Liver (tissue), 9 donors: Measurements from ENCODE around the gene TRIM67. TPM values are rescaled to one million over a fixed set of nuclear protein-coding genes. Genes with fewer than 3 reads are reported as not detected.

Experiments used
- DNase-seq: peaks from one replicate; pipeline ENCODE4 v3.0.0-alpha.2; 2017; ENCODE audit warnings: low spot score
- H3K27ac ChIP-seq, 2 donors: one replicate each; pipeline ENCODE4 v1.7.0; 2013; ENCODE audit warnings: inconsistent platforms in 2 of 2, low read length in 2 of 2, control low read depth in 1 of 2, low read depth in 1 of 2, mild to moderate bottlenecking in 1 of 2
- H3K27me3 ChIP-seq, 4 donors: one replicate each; pipeline versions ENCODE4 v1.6.1 to v1.7.0; 2013; ENCODE audit warnings: low read length in 3 of 4, inconsistent platforms in 1 of 4, mild to moderate bottlenecking in 1 of 4, moderate library complexity in 1 of 4; ENCODE audit not compliant: control insufficient read depth in 4 of 4, insufficient read depth in 4 of 4
- H3K36me3 ChIP-seq, 4 donors: one replicate each; pipeline versions ENCODE4 v1.6.1 to v1.7.0; 2013; ENCODE audit warnings: low read length in 3 of 4, mild to moderate bottlenecking in 3 of 4, low read depth in 1 of 4, moderate library complexity in 1 of 4; ENCODE audit not compliant: control insufficient read depth in 4 of 4, insufficient read depth in 3 of 4
- H3K4me1 ChIP-seq, 4 donors: one replicate each; pipeline versions ENCODE4 v1.6.1 to v1.7.0; 2013; ENCODE audit warnings: low read length in 3 of 4, mild to moderate bottlenecking in 3 of 4, moderate library complexity in 1 of 4; ENCODE audit not compliant: control insufficient read depth in 4 of 4, insufficient read depth in 4 of 4
- H3K4me3 ChIP-seq, 3 donors: one replicate each; pipeline versions ENCODE4 v1.6.1 to v1.7.0; 2013; ENCODE audit warnings: low read length in 3 of 3, control low read depth in 1 of 3, low read depth in 1 of 3, mild to moderate bottlenecking in 1 of 3
- H3K9ac ChIP-seq, 2 donors: one replicate each; pipeline ENCODE4 v1.7.0; 2013; ENCODE audit warnings: low read length in 2 of 2, mild to moderate bottlenecking in 2 of 2, moderate library complexity in 2 of 2, control low read depth in 1 of 2, low read depth in 1 of 2
- H3K9me3 ChIP-seq, 4 donors: one replicate each; pipeline versions ENCODE4 v1.6.1 to v1.7.0; 2013; ENCODE audit warnings: low read length in 3 of 4; ENCODE audit not compliant: control insufficient read depth in 4 of 4
- ATF3 ChIP-seq: IDR thresholded peaks from 2 replicates; pipeline ENCODE4 v1.6.1; 2016; ENCODE audit warnings: antibody characterized with exemption
- CTCF ChIP-seq: fragments of 150-350 bp; IDR thresholded peaks from 2 replicates; pipeline ENCODE4 v1.5.1; 2017; ENCODE audit warnings: improper control_type of control experiment, low read depth, low read length; ENCODE audit not compliant: missing input control
- EGR1 ChIP-seq, 2 donors: IDR thresholded peaks; 2 replicates each; pipeline ENCODE4 v1.6.1; 2016 to 2018; ENCODE audit warnings: antibody characterized with exemption in 2 of 2, low read depth in 2 of 2
- FOXA1 ChIP-seq: IDR thresholded peaks from 2 replicates; pipeline ENCODE4 v1.6.1; 2016; ENCODE audit warnings: antibody characterized with exemption
- FOXA2 ChIP-seq: IDR thresholded peaks from 2 replicates; pipeline ENCODE4 v1.6.1; 2016; ENCODE audit warnings: antibody characterized with exemption
- GABPA ChIP-seq, 2 donors: IDR thresholded peaks in 1 of 2; conservative IDR thresholded peaks in 1 of 2; 2 replicates each; pipeline ENCODE4 v1.6.1; 2016; ENCODE audit warnings: antibody characterized with exemption in 2 of 2, mild to moderate bottlenecking in 1 of 2, moderate library complexity in 1 of 2
- HNF4A ChIP-seq, 2 donors: conservative IDR thresholded peaks; 2 replicates each; pipeline ENCODE4 v1.6.1; 2016; ENCODE audit warnings: antibody characterized with exemption in 2 of 2, mild to moderate bottlenecking in 2 of 2
- HNF4G ChIP-seq: IDR thresholded peaks from 2 replicates; pipeline ENCODE4 v1.6.1; 2016; ENCODE audit warnings: antibody characterized with exemption
- JUND ChIP-seq, 2 donors: IDR thresholded peaks; 2 replicates each; pipeline ENCODE4 v1.6.1; 2016; ENCODE audit warnings: antibody characterized with exemption in 2 of 2
- MAX ChIP-seq: IDR thresholded peaks from 2 replicates; pipeline ENCODE4 v1.6.1; 2016; ENCODE audit warnings: antibody characterized with exemption
- NR2F2 ChIP-seq: IDR thresholded peaks from 2 replicates; pipeline ENCODE4 v1.6.1; 2016; ENCODE audit warnings: antibody characterized with exemption
- RAD21 ChIP-seq, 2 donors: IDR thresholded peaks; 2 replicates each; pipeline ENCODE4 v1.6.1; 2016; ENCODE audit warnings: antibody characterized with exemption in 2 of 2, mild to moderate bottlenecking in 2 of 2
- RXRA ChIP-seq, 2 donors: IDR thresholded peaks; 2 replicates each; pipeline ENCODE4 v1.6.1; 2017 to 2018; ENCODE audit warnings: antibody characterized with exemption in 2 of 2, mild to moderate bottlenecking in 1 of 2
- TAF1 ChIP-seq: conservative IDR thresholded peaks from 2 replicates; pipeline ENCODE4 v1.6.1; 2016; ENCODE audit warnings: antibody characterized with exemption, mild to moderate bottlenecking
- WGBS: extraction: QIAGEN DNeasy Blood & Tissue Kit; methylation state at CpG from one replicate; pipeline ENCODE4 v1.1.7; 2013; 5-methylcytosine and 5-hydroxymethylcytosine counted together
- polyA plus RNA-seq, 2 donors: library from polyadenylated mRNA; stranded (reverse) in 1 of 2; unstranded in 1 of 2; fragments of 200-250 nt in 1 of 2; fragments of >200 nt in 1 of 2; fragmentation: Nextera tagmentation in 1 of 2; extraction: Ambion mirVana in 1 of 2; gene quantifications; one replicate each; pipeline versions ENCODE4 v1.2.1 to v1.2.3, GENCODE V29; 2013 to 2015
- total RNA-seq, 2 donors: library from RNA; depleted of rRNA; stranded (reverse); fragments of >200 nt; gene quantifications; one replicate each; pipeline ENCODE4 v1.2.3, GENCODE V29; 2014
- TF ChIP-seq, protein P1 (sequence below): IDR thresholded peaks from 2 replicates; pipeline ENCODE4 v1.6.1; 2016; ENCODE audit warnings: antibody characterized with exemption
- TF ChIP-seq, protein P2 (sequence below): IDR thresholded peaks from 2 replicates; pipeline ENCODE4 v1.6.1; 2016; ENCODE audit warnings: antibody characterized with exemption, mild to moderate bottlenecking
- donor health status: healthy.
- donor health status: healthy.
- donor health status: healthy.
- donor health status: healthy.
- donor health status: healthy.

TRIM67 gene
- total and polyA plus RNA-seq, 4 donors: under 0.01 to 0.05 TPM; not detected in 2

DNA sequence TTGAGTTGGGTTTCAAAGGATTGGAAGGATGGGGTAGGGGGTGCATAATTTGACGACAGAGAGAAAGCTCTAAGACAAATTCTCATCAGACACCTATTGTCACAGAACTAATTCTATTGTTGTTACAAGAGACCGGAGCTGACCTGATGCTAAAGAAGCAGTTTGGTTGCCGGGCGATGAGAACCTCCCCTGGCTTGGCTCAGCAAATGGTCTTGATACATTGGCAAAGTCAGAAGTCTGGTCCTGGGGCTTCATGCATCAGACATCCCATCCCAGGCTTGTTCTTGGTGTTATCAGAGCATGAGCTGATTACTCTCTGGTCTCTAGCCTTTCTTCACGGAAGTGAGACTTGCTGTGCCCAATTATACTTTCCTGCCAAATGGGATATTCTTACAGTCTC is 15.4 kb downstream of the TRIM67 start (continued):
- TF ChIP-seq GABPA (IDR thresholded peaks at IDR 0.05 in 1 of 2, conservative IDR thresholded peaks at IDR 0.05 in 1 of 2): no peak
- TF ChIP-seq FOXA1: no peak
- no peak for TF ChIP-seq FOXA2

- TF ChIP-seq, protein P1, sequence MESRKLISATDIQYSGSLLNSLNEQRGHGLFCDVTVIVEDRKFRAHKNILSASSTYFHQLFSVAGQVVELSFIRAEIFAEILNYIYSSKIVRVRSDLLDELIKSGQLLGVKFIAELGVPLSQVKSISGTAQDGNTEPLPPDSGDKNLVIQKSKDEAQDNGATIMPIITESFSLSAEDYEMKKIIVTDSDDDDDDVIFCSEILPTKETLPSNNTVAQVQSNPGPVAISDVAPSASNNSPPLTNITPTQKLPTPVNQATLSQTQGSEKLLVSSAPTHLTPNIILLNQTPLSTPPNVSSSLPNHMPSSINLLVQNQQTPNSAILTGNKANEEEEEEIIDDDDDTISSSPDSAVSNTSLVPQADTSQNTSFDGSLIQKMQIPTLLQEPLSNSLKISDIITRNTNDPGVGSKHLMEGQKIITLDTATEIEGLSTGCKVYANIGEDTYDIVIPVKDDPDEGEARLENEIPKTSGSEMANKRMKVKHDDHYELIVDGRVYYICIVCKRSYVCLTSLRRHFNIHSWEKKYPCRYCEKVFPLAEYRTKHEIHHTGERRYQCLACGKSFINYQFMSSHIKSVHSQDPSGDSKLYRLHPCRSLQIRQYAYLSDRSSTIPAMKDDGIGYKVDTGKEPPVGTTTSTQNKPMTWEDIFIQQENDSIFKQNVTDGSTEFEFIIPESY: no peak
- TF ChIP-seq RXRA (IDR thresholded peaks at IDR 0.05): no peak
- no peak for TF ChIP-seq MAX
- TF ChIP-seq HNF4A (conservative IDR thresholded peaks at IDR 0.05): no peak
- no peak for TF ChIP-seq GABPA (IDR thresholded peaks at IDR 0.05 in 1 of 2, conservative IDR thresholded peaks at IDR 0.05 in 1 of 2)
- no peak for TF ChIP-seq NR2F2
- no peak for TF ChIP-seq EGR1 (IDR thresholded peaks at IDR 0.05; ENCODE audit: low read depth in 2 of 2)
- TF ChIP-seq FOXA1: no peak
- no peak for TF ChIP-seq FOXA2
- Histone ChIP-seq H3K27ac (no peak overlapping the region), H3K36me3 (no peaks in the 10 kb centered on the region), H3K27me3 (peaks cover 0 to 4% (median 0%) of the 10 kb centered on the region in 4 donors), H3K9me3 (peaks cover 0 to 3% (median 0%) of the 10 kb centered on the region in 4 donors), H3K4me3 (no peak overlapping the region), H3K4me1 (no peaks in the 10 kb centered on the region), H3K9ac (no peak overlapping the region)
- no peak for DNase-seq
- WGBS: 90% methylated on average over 1 of the region's 1 CpG
These were observed 16.1 kb downstream of the TRIM67 start for GRCh38 chr1:231177936-231178335.

DNA sequence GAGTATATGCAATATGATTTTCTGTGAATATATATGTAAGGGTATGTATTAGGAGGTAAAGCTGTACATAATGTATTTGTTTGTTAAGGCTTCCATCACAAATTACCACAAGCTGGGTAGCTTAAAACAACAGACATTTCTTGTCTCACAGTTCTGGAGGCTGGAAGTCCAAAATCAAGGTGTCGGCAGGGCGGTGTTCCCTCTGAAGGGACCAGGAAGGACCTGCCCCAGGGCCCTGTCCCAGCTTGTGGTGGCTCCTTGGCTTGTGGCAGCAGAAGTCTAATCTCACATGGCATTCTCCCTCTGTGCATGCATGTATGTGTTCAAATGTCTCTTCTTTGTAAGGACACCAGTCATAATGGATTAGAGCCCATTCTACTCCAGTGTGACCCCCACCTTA is 17.1 kb downstream of the TRIM67 start:
- H3K27ac ChIP-seq: no peak overlapping the region
- 96% methylated on average over 2 of the region's 2 CpGs for WGBS
- TF ChIP-seq JUND (IDR thresholded peaks at IDR 0.05): no peak
- TF ChIP-seq CTCF: no peak
- no peak for TF ChIP-seq GABPA (IDR thresholded peaks at IDR 0.05 in 1 of 2, conservative IDR thresholded peaks at IDR 0.05 in 1 of 2)
- TF ChIP-seq RAD21 (IDR thresholded peaks at IDR 0.05): no peak
- TF ChIP-seq HNF4G: no peak
- TF ChIP-seq, protein P2, sequence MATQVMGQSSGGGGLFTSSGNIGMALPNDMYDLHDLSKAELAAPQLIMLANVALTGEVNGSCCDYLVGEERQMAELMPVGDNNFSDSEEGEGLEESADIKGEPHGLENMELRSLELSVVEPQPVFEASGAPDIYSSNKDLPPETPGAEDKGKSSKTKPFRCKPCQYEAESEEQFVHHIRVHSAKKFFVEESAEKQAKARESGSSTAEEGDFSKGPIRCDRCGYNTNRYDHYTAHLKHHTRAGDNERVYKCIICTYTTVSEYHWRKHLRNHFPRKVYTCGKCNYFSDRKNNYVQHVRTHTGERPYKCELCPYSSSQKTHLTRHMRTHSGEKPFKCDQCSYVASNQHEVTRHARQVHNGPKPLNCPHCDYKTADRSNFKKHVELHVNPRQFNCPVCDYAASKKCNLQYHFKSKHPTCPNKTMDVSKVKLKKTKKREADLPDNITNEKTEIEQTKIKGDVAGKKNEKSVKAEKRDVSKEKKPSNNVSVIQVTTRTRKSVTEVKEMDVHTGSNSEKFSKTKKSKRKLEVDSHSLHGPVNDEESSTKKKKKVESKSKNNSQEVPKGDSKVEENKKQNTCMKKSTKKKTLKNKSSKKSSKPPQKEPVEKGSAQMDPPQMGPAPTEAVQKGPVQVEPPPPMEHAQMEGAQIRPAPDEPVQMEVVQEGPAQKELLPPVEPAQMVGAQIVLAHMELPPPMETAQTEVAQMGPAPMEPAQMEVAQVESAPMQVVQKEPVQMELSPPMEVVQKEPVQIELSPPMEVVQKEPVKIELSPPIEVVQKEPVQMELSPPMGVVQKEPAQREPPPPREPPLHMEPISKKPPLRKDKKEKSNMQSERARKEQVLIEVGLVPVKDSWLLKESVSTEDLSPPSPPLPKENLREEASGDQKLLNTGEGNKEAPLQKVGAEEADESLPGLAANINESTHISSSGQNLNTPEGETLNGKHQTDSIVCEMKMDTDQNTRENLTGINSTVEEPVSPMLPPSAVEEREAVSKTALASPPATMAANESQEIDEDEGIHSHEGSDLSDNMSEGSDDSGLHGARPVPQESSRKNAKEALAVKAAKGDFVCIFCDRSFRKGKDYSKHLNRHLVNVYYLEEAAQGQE: no peak
- no peak for TF ChIP-seq NR2F2
- no peak for TF ChIP-seq HNF4A (conservative IDR thresholded peaks at IDR 0.05)
- no peak for TF ChIP-seq FOXA2
- no peak for TF ChIP-seq ATF3
- TF ChIP-seq, protein P1: no peak
- no peak for TF ChIP-seq TAF1
- no peak for TF ChIP-seq EGR1 (IDR thresholded peaks at IDR 0.05; ENCODE audit: low read depth in 2 of 2)
- TF ChIP-seq FOXA1: no peak
- H3K9me3 ChIP-seq: peaks cover 0 to 3% (median 0%) of the 10 kb centered on the region in 4 donors
- no peaks in the 10 kb centered on the region for H3K4me1 ChIP-seq
- H3K9ac ChIP-seq: no peak overlapping the region
- H3K27me3 ChIP-seq: peaks cover 0 to 4% (median 2%) of the 10 kb centered on the region in 4 donors
- no peak for DNase-seq
- H3K36me3 ChIP-seq: no peaks in the 10 kb centered on the region
- no peak overlapping the region for H3K4me3 ChIP-seq
